GM19099 (cell line): Measurements from ENCODE around the gene NEK8.

Source experiments
- POLR2A ChIP-seq: IDR thresholded peaks from 3 replicates; pipeline ENCODE4 v1.6.1; 2011; ENCODE audit warnings: low read depth; ENCODE audit not compliant: insufficient read length; ENCODE audit errors: extremely low read depth

Gene NEK8

GRCh38 chr17:28704219-28704858, 24.2 kb upstream of the NEK8 start:
- no peak for TF ChIP-seq POLR2A

- TF ChIP-seq POLR2A = no peak
Measured at GRCh38 chr17:28705074-28705659, 23.4 kb upstream of the NEK8 start.

GRCh38 chr17:28705728-28706334, 22.8 kb upstream of the NEK8 start:
- TF ChIP-seq POLR2A = no peak

GRCh38 chr17:28706471-28707338, 21.9 kb upstream of the NEK8 start:
- no peak for TF ChIP-seq POLR2A

- TF ChIP-seq POLR2A = no peak
Measured at GRCh38 chr17:28707339-28707720, 21.3 kb upstream of the NEK8 start.

GRCh38 chr17:28710861-28711722, 17.5 kb upstream of the NEK8 start:
- peak; percentile 65 for TF ChIP-seq POLR2A

GRCh38 chr17:28711723-28712031, 16.9 kb upstream of the NEK8 start, which contains the start of gene PROCA1:
TSS of gene PROCA1 (minus strand) at chr17:28711888. CDS start at chr17:28711660, 228 bp downstream.
- no peak for TF ChIP-seq POLR2A

GRCh38 chr17:28712032-28712704, 16.4 kb upstream of the NEK8 start:
- TF ChIP-seq POLR2A = no peak

GRCh38 chr17:28712705-28713415, 15.7 kb upstream of the NEK8 start:
- TF ChIP-seq POLR2A = no peak

GRCh38 chr17:28714281-28714680, 14.3 kb upstream of the NEK8 start:
- TF ChIP-seq POLR2A = no peak

- TF ChIP-seq POLR2A = no peak
Measured at GRCh38 chr17:28715217-28715616, 13.4 kb upstream of the NEK8 start.

GRCh38 chr17:28716740-28717577, 11.6 kb upstream of the NEK8 start:
- no peak for TF ChIP-seq POLR2A
